COLO829 (cell line): ENCODE measurements around the gene MECR.
"Not testable (repeated sequence)": the region's sequence is repeated elsewhere in the genome, so short reads cannot be mapped to it uniquely, and the experiment has no call there.

Source experiments
- DNase-seq: peaks from one replicate; pipeline ENCODE4 v3.0.0; 2012; ENCODE audit warnings: low spot score

The MECR gene

GRCh38 chr1:29235955-29236711, 5.4 kb upstream of the MECR start, which contains the start of gene PTPRU:
PTPRU (plus strand) TSS chr1:29236522; CDS start chr1:29236645, 123 bp downstream.
- DNase-seq = peak; percentile 56

- not testable (repeated sequence) for DNase-seq
These were observed 4.1 kb upstream of the MECR start for GRCh38 chr1:29234881-29235280.

- no peak for DNase-seq
These were observed 3.7 kb upstream of the MECR start for GRCh38 chr1:29234471-29234870.

GRCh38 chr1:29233693-29234092, 3.0 kb upstream of the MECR start:
- no peak for DNase-seq

GRCh38 chr1:29232387-29232786, 1.7 kb upstream of the MECR start:
- DNase-seq = no peak

- no peak for DNase-seq
These were observed 556 bp downstream of the MECR start for GRCh38 chr1:29230204-29230552.

GRCh38 chr1:29227511-29227910, 3.2 kb downstream of the MECR start:
- no peak for DNase-seq

GRCh38 chr1:29225361-29225760, 5.4 kb downstream of the MECR start:
- DNase-seq = no peak

GRCh38 chr1:29224356-29224837, 6.3 kb downstream of the MECR start:
- no peak for DNase-seq

- DNase-seq = no peak
These were observed 7.2 kb downstream of the MECR start for GRCh38 chr1:29223521-29223920.

- no peak for DNase-seq
These were observed 8.0 kb downstream of the MECR start for GRCh38 chr1:29222686-29223085.

- not testable (repeated sequence) for DNase-seq
These were observed 8.5 kb downstream of the MECR start for GRCh38 chr1:29222260-29222659.

- no peak for DNase-seq
These were observed 9.4 kb downstream of the MECR start for GRCh38 chr1:29221296-29221695.

GRCh38 chr1:29218223-29218622, 12.5 kb downstream of the MECR start:
- no peak for DNase-seq

- DNase-seq = no peak
These were observed 13.1 kb downstream of the MECR start for GRCh38 chr1:29217633-29218032.

- DNase-seq = no peak
These were observed 17.7 kb downstream of the MECR start for GRCh38 chr1:29213055-29213454.

GRCh38 chr1:29211086-29212030, 19.4 kb downstream of the MECR start:
- DNase-seq = no peak

- DNase-seq = no peak
These were observed 20.3 kb downstream of the MECR start for GRCh38 chr1:29210278-29211085.

- no peak for DNase-seq
These were observed 21.6 kb downstream of the MECR start for GRCh38 chr1:29209173-29209572.

GRCh38 chr1:29208442-29208841, 22.3 kb downstream of the MECR start:
- DNase-seq = no peak

GRCh38 chr1:29202584-29203340, 28.0 kb downstream of the MECR start:
- peak; percentile 93 for DNase-seq
